ENCODE results near the gene MINK1.
A peak's percentile ranks its signal among the peaks of the same experiment; 100 is the strongest.
"Not testable (repeated sequence)": the region's sequence is repeated elsewhere in the genome, so short reads cannot be mapped to it uniquely, and the experiment has no call there.

Gene MINK1

GRCh38 chr17:4851084-4851483 lies 17.9 kb downstream of the MINK1 start:
- Histone ChIP-seq H3K27me3 (ENCODE audit: low read depth, low read length) (no peaks in the 10 kb centered on the region), H3K36me3 (ENCODE audit: control insufficient read depth in 1 of 2, insufficient read depth in 2 of 2, low read length in 2 of 2) (peaks cover 0 to 2% of the 10 kb centered on the region in 2 donors), H3K9me3 (ENCODE audit: control insufficient read depth in 1 of 2, low read length in 2 of 2) (no peaks in the 10 kb centered on the region), H3K4me3 (ENCODE audit: low read depth in 1 of 2, low read length in 2 of 2) (no peak overlapping the region), H3K27ac (ENCODE audit: low read length) (no peak overlapping the region), H3K4me1 (ENCODE audit: control insufficient read depth in 1 of 2, insufficient read depth in 2 of 2, low read length in 2 of 2) (peaks cover 0 to 7% of the 10 kb centered on the region in 2 donors)

- Histone ChIP-seq H3K4me1 (ENCODE audit: control insufficient read depth in 1 of 2, insufficient read depth in 2 of 2, low read length in 2 of 2) (peaks cover 0 to 11% of the 10 kb centered on the region in 2 donors), H3K9me3 (ENCODE audit: control insufficient read depth in 1 of 2, low read length in 2 of 2) (no peaks in the 10 kb centered on the region), H3K4me3 (ENCODE audit: low read depth in 1 of 2, low read length in 2 of 2) (no peak overlapping the region), H3K27me3 (ENCODE audit: low read depth, low read length) (no peaks in the 10 kb centered on the region), H3K36me3 (ENCODE audit: control insufficient read depth in 1 of 2, insufficient read depth in 2 of 2, low read length in 2 of 2) (no peaks in the 10 kb centered on the region), H3K27ac (ENCODE audit: low read length) (no peak overlapping the region)
Measured at GRCh38 chr17:4852567-4853207, 19.5 kb downstream of the MINK1 start.

- H3K4me1 ChIP-seq (ENCODE audit: control insufficient read depth in 1 of 2, insufficient read depth in 2 of 2, low read length in 2 of 2) = peaks cover 0 to 16% of the 10 kb centered on the region in 2 donors
- no peaks in the 10 kb centered on the region for H3K36me3 ChIP-seq (ENCODE audit: control insufficient read depth in 1 of 2, insufficient read depth in 2 of 2, low read length in 2 of 2)
- no peaks in the 10 kb centered on the region for H3K9me3 ChIP-seq (ENCODE audit: control insufficient read depth in 1 of 2, low read length in 2 of 2)
- H3K4me3 ChIP-seq (ENCODE audit: low read depth in 1 of 2, low read length in 2 of 2) = no peak overlapping the region
- H3K27me3 ChIP-seq (ENCODE audit: low read depth, low read length) = no peaks in the 10 kb centered on the region
- no peak overlapping the region for H3K27ac ChIP-seq (ENCODE audit: low read length)
Measured at GRCh38 chr17:4853208-4853671, 20.1 kb downstream of the MINK1 start.

- Histone ChIP-seq H3K27me3 (ENCODE audit: low read depth, low read length) (no peaks in the 10 kb centered on the region), H3K36me3 (ENCODE audit: control insufficient read depth in 1 of 2, insufficient read depth in 2 of 2, low read length in 2 of 2) (no peaks in the 10 kb centered on the region), H3K27ac (ENCODE audit: low read length) (no peak overlapping the region), H3K4me3 (ENCODE audit: low read depth in 1 of 2, low read length in 2 of 2) (no peak overlapping the region), H3K4me1 (ENCODE audit: control insufficient read depth in 1 of 2, insufficient read depth in 2 of 2, low read length in 2 of 2) (peaks cover 7 to 24% of the 10 kb centered on the region in 2 donors), H3K9me3 (ENCODE audit: control insufficient read depth in 1 of 2, low read length in 2 of 2) (no peaks in the 10 kb centered on the region)
Measured at GRCh38 chr17:4854111-4854681, 21.1 kb downstream of the MINK1 start.

- H3K4me1 ChIP-seq (ENCODE audit: control insufficient read depth in 1 of 2, insufficient read depth in 2 of 2, low read length in 2 of 2) = peaks cover 7 to 28% of the 10 kb centered on the region in 2 donors
- H3K36me3 ChIP-seq (ENCODE audit: control insufficient read depth in 1 of 2, insufficient read depth in 2 of 2, low read length in 2 of 2) = peaks cover 0 to 5% of the 10 kb centered on the region in 2 donors
- H3K4me3 ChIP-seq (ENCODE audit: low read depth in 1 of 2, low read length in 2 of 2) = no peak overlapping the region
- H3K9me3 ChIP-seq (ENCODE audit: control insufficient read depth in 1 of 2, low read length in 2 of 2) = no peaks in the 10 kb centered on the region
- no peaks in the 10 kb centered on the region for H3K27me3 ChIP-seq (ENCODE audit: low read depth, low read length)
- no peak overlapping the region for H3K27ac ChIP-seq (ENCODE audit: low read length)
Measured at GRCh38 chr17:4856271-4856936, 23.3 kb downstream of the MINK1 start.

GRCh38 chr17:4856937-4857314 lies 23.8 kb downstream of the MINK1 start:
- H3K9me3 ChIP-seq (ENCODE audit: control insufficient read depth in 1 of 2, low read length in 2 of 2) = no peaks in the 10 kb centered on the region
- peaks cover 0 to 5% of the 10 kb centered on the region in 2 donors for H3K36me3 ChIP-seq (ENCODE audit: control insufficient read depth in 1 of 2, insufficient read depth in 2 of 2, low read length in 2 of 2)
- H3K4me3 ChIP-seq (ENCODE audit: low read depth in 1 of 2, low read length in 2 of 2) = no peak overlapping the region
- H3K27me3 ChIP-seq (ENCODE audit: low read depth, low read length) = no peaks in the 10 kb centered on the region
- no peak overlapping the region for H3K27ac ChIP-seq (ENCODE audit: low read length)
- H3K4me1 ChIP-seq (ENCODE audit: control insufficient read depth in 1 of 2, insufficient read depth in 2 of 2, low read length in 2 of 2) = peaks cover 7 to 28% of the 10 kb centered on the region in 2 donors

GRCh38 chr17:4857347-4857746 lies 24.2 kb downstream of the MINK1 start:
- H3K4me3 ChIP-seq (ENCODE audit: low read depth in 1 of 2, low read length in 2 of 2); H3K36me3 ChIP-seq (ENCODE audit: control insufficient read depth in 1 of 2, insufficient read depth in 2 of 2, low read length in 2 of 2); H3K27ac ChIP-seq (ENCODE audit: low read length); H3K27me3 ChIP-seq (ENCODE audit: low read depth, low read length); H3K9me3 ChIP-seq (ENCODE audit: control insufficient read depth in 1 of 2, low read length in 2 of 2): not testable (repeated sequence)
- peaks cover 7 to 25% of the 10 kb centered on the region in 2 donors for H3K4me1 ChIP-seq (ENCODE audit: control insufficient read depth in 1 of 2, insufficient read depth in 2 of 2, low read length in 2 of 2)

GRCh38 chr17:4858068-4858881 lies 25.1 kb downstream of the MINK1 start:
- H3K4me1 ChIP-seq (ENCODE audit: control insufficient read depth in 1 of 2, insufficient read depth in 2 of 2, low read length in 2 of 2) = peaks cover 7 to 22% of the 10 kb centered on the region in 2 donors
- no peaks in the 10 kb centered on the region for H3K9me3 ChIP-seq (ENCODE audit: control insufficient read depth in 1 of 2, low read length in 2 of 2)
- H3K36me3 ChIP-seq (ENCODE audit: control insufficient read depth in 1 of 2, insufficient read depth in 2 of 2, low read length in 2 of 2) = peaks cover 0 to 5% of the 10 kb centered on the region in 2 donors
- no peaks in the 10 kb centered on the region for H3K27me3 ChIP-seq (ENCODE audit: low read depth, low read length)
- H3K27ac ChIP-seq (ENCODE audit: low read length) = peak overlapping the region; percentile 4
- peak overlapping the region in 1 of 2 donors; percentile 2 for H3K4me3 ChIP-seq (ENCODE audit: low read depth in 1 of 2, low read length in 2 of 2)

- Histone ChIP-seq H3K4me1 (ENCODE audit: control insufficient read depth in 1 of 2, insufficient read depth in 2 of 2, low read length in 2 of 2) (peaks cover 7 to 22% of the 10 kb centered on the region in 2 donors), H3K4me3 (ENCODE audit: low read depth in 1 of 2, low read length in 2 of 2) (peak overlapping the region in 1 of 2 donors; percentile 2), H3K27me3 (ENCODE audit: low read depth, low read length) (no peaks in the 10 kb centered on the region), H3K27ac (ENCODE audit: low read length) (no peak overlapping the region), H3K36me3 (ENCODE audit: control insufficient read depth in 1 of 2, insufficient read depth in 2 of 2, low read length in 2 of 2) (peaks cover 0 to 5% of the 10 kb centered on the region in 2 donors), H3K9me3 (ENCODE audit: control insufficient read depth in 1 of 2, low read length in 2 of 2) (no peaks in the 10 kb centered on the region)
Measured at GRCh38 chr17:4858882-4859260, 25.7 kb downstream of the MINK1 start.

GRCh38 chr17:4859816-4860625 lies 26.9 kb downstream of the MINK1 start:
- Histone ChIP-seq H3K4me3 (ENCODE audit: low read depth in 1 of 2, low read length in 2 of 2) (no peak overlapping the region), H3K36me3 (ENCODE audit: control insufficient read depth in 1 of 2, insufficient read depth in 2 of 2, low read length in 2 of 2) (peaks cover 0 to 5% of the 10 kb centered on the region in 2 donors), H3K27me3 (ENCODE audit: low read depth, low read length) (no peaks in the 10 kb centered on the region), H3K27ac (ENCODE audit: low read length) (no peak overlapping the region), H3K9me3 (ENCODE audit: control insufficient read depth in 1 of 2, low read length in 2 of 2) (no peaks in the 10 kb centered on the region), H3K4me1 (ENCODE audit: control insufficient read depth in 1 of 2, insufficient read depth in 2 of 2, low read length in 2 of 2) (peaks cover 7 to 22% of the 10 kb centered on the region in 2 donors)
